IMR-90 (cell line): Measurements from ENCODE around the gene DTNA. TPM values are rescaled to one million over a fixed set of nuclear protein-coding genes. Genes with fewer than 3 reads are reported as not detected.

ENCODE experiments used
- ATAC-seq: fragments of 200-7000 bp; cut with Tn5 transposase; 2 replicates; pipeline ENCODE4 v1.9.1; 2020; ENCODE audit warnings: low read depth, mild to moderate bottlenecking, moderate library complexity
- BruUV-seq: library from RNA; stranded (reverse); fragments of 400-500 nt; replicated peaks from 2 replicates; lab custom pipeline; 2021; lab: Mats Ljungman, UMichigan
- CTCF ChIA-PET: fragments of 300-600 bp; formaldehyde crosslinking; extraction: SDS; loops from one replicate; lab custom pipeline; 2021; ENCODE audit warnings: antibody characterized with exemption; lab: Yijun Ruan, JAX
- POLR2A ChIA-PET: fragments of 300-600 bp; sonication (Branson Sonifier 250); formaldehyde crosslinking; loops from one replicate; lab custom pipeline; 2022; ENCODE audit warnings: antibody characterized with exemption; ENCODE audit not compliant: unreplicated experiment; lab: Charles Lee
- DNase-seq: peaks from one replicate; pipeline ENCODE4 v3.0.0; 2013
- H2AFZ ChIP-seq: replicated peaks from 2 replicates; pipeline ENCODE3; 2013; ENCODE audit warnings: low read length, mild to moderate bottlenecking; ENCODE audit not compliant: poor library complexity
- H2AK5ac ChIP-seq: 2 replicates; pipeline ENCODE4 v1.6.1; 2013; ENCODE audit warnings: low read depth, low read length, inconsistent platforms
- H2AK9ac ChIP-seq: replicated peaks from 2 replicates; pipeline ENCODE3; 2013; ENCODE audit warnings: mild to moderate bottlenecking, low read depth, low read length, moderate library complexity; ENCODE audit not compliant: poor library complexity
- H2BK120ac ChIP-seq: 2 replicates; pipeline ENCODE4 v1.6.1; 2013; ENCODE audit warnings: low read depth, low read length, inconsistent platforms
- H2BK15ac ChIP-seq: 3 replicates; pipeline ENCODE4 v1.6.1; 2013; ENCODE audit warnings: low read depth, low read length, inconsistent platforms
- H2BK20ac ChIP-seq: 2 replicates; pipeline ENCODE4 v1.6.1; 2013; ENCODE audit warnings: low read depth, mild to moderate bottlenecking, inconsistent platforms, low read length, moderate library complexity
- H2BK5ac ChIP-seq: 2 replicates; pipeline ENCODE4 v1.6.1; 2013; ENCODE audit warnings: mild to moderate bottlenecking, low read depth, low read length, inconsistent platforms; ENCODE audit not compliant: poor library complexity, severe bottlenecking
- H3K14ac ChIP-seq: replicated peaks from 2 replicates; pipeline ENCODE4 v1.6.1; 2013; ENCODE audit warnings: low read depth, low read length, inconsistent platforms
- H3K18ac ChIP-seq: 2 replicates; pipeline ENCODE4 v1.6.1; 2013; ENCODE audit warnings: low read depth, low read length, control low read depth
- H3K23ac ChIP-seq: 2 replicates; pipeline ENCODE4 v1.6.1; 2013; ENCODE audit warnings: low read depth, low read length, inconsistent platforms
- H3K27ac ChIP-seq: 2 replicates; pipeline ENCODE4 v1.5.1; 2013; ENCODE audit warnings: mild to moderate bottlenecking, control low read depth, low read length; ENCODE audit not compliant: insufficient read depth
- H3K27me3 ChIP-seq: 2 replicates; pipeline ENCODE4 v1.6.1; 2013; ENCODE audit warnings: low read length; ENCODE audit not compliant: control insufficient read depth, insufficient read depth
- H3K36me3 ChIP-seq: 2 replicates; pipeline ENCODE4 v1.6.1; 2013; ENCODE audit warnings: low read length, mixed read lengths; ENCODE audit not compliant: control insufficient read depth, insufficient read depth
- H3K4ac ChIP-seq: 2 replicates; pipeline ENCODE4 v1.6.1; 2013; ENCODE audit warnings: low read depth, low read length, inconsistent platforms
- H3K4me1 ChIP-seq: 2 replicates; pipeline ENCODE4 v1.6.1; 2013; ENCODE audit warnings: low read length, mixed read lengths; ENCODE audit not compliant: control insufficient read depth, insufficient read depth
- H3K4me2 ChIP-seq: 2 replicates; pipeline ENCODE4 v1.6.1; 2013; ENCODE audit warnings: low read depth, mild to moderate bottlenecking, control low read depth, low read length, moderate library complexity
- H3K4me3 ChIP-seq: 2 replicates; pipeline ENCODE4 v1.5.1; 2013; ENCODE audit warnings: low read depth, mild to moderate bottlenecking, control low read depth, low read length, moderate library complexity; ENCODE audit not compliant: insufficient read depth
- H3K56ac ChIP-seq: 2 replicates; pipeline ENCODE4 v1.6.1; 2013; ENCODE audit warnings: low read length, inconsistent platforms; ENCODE audit not compliant: insufficient read depth; ENCODE audit errors: extremely low read depth
- H3K79me1 ChIP-seq, 2 experiments: 2 replicates each; pipeline ENCODE4 v1.6.1; 2013; ENCODE audit warnings: low read length in 2 of 2, inconsistent platforms in 1 of 2, low read depth in 1 of 2
- H3K9ac ChIP-seq: 2 replicates; pipeline ENCODE4 v1.6.1; 2013; ENCODE audit warnings: low read depth, low read length, control low read depth
- H3K9me1 ChIP-seq: 2 replicates; pipeline ENCODE4 v1.6.1; 2013; ENCODE audit warnings: low read length, inconsistent platforms; ENCODE audit not compliant: insufficient read depth
- H3K9me3 ChIP-seq: 2 replicates; pipeline ENCODE4 v1.6.1; 2013; ENCODE audit warnings: low read length; ENCODE audit not compliant: control insufficient read depth, insufficient read depth
- H4K20me1 ChIP-seq: 2 replicates; pipeline ENCODE4 v1.6.1; 2013; ENCODE audit warnings: low read length, inconsistent platforms; ENCODE audit not compliant: insufficient read depth
- H4K5ac ChIP-seq: 2 replicates; pipeline ENCODE4 v1.6.1; 2013; ENCODE audit warnings: mild to moderate bottlenecking, low read depth, low read length, control low read depth
- H4K8ac ChIP-seq, 2 experiments: 2 replicates each; pipeline ENCODE4 v1.6.1; 2013; ENCODE audit warnings: low read depth in 2 of 2, low read length in 2 of 2, control low read depth in 1 of 2, inconsistent platforms in 1 of 2
- H4K91ac ChIP-seq: 2 replicates; pipeline ENCODE4 v1.6.1; 2013; ENCODE audit warnings: low read depth, low read length, inconsistent platforms; ENCODE audit not compliant: insufficient read depth
- BHLHE40 ChIP-seq: fragments of 150-350 bp; IDR thresholded peaks from 2 replicates; pipeline ENCODE4 v1.6.1; 2016; ENCODE audit warnings: mild to moderate bottlenecking, low read depth, low read length
- CHD1 ChIP-seq: IDR thresholded peaks from 2 replicates; pipeline ENCODE4 v1.6.1; 2012; ENCODE audit warnings: low read depth, low read length, improper control_type of control experiment
- CTCF ChIP-seq: conservative IDR thresholded peaks from 2 replicates; pipeline ENCODE4 v1.5.1; 2012; ENCODE audit warnings: mild to moderate bottlenecking, low read depth, low read length, improper control_type of control experiment
- ELK1 ChIP-seq: fragments of 150-350 bp; IDR thresholded peaks from 2 replicates; pipeline ENCODE4 v1.6.1; 2016; ENCODE audit warnings: low read depth, mild to moderate bottlenecking, low read length, moderate library complexity, borderline replicate concordance
- MAFK ChIP-seq: IDR thresholded peaks from 2 replicates; pipeline ENCODE4 v1.6.1; 2012; ENCODE audit warnings: low read depth, low read length, improper control_type of control experiment
- MXI1 ChIP-seq: IDR thresholded peaks from 2 replicates; pipeline ENCODE4 v1.6.1; 2012; ENCODE audit warnings: low read depth, mild to moderate bottlenecking, low read length, moderate library complexity, borderline replicate concordance
- POLR2A ChIP-seq: IDR thresholded peaks from 2 replicates; pipeline ENCODE4 v1.6.1; 2012; ENCODE audit warnings: mild to moderate bottlenecking, low read depth, low read length
- RCOR1 ChIP-seq: IDR thresholded peaks from 2 replicates; pipeline ENCODE4 v1.6.1; 2012; ENCODE audit warnings: mild to moderate bottlenecking, low read length, improper control_type of control experiment; ENCODE audit not compliant: insufficient replicate concordance
- SMC3 ChIP-seq: fragments of 150-350 bp; IDR thresholded peaks from 2 replicates; pipeline ENCODE4 v1.6.1; 2016; ENCODE audit warnings: low read depth, mild to moderate bottlenecking, antibody characterized with exemption, low read length, moderate library complexity
- USF2 ChIP-seq: fragments of 150-350 bp; IDR thresholded peaks from 2 replicates; pipeline ENCODE4 v1.6.1; 2017; ENCODE audit warnings: mild to moderate bottlenecking, antibody characterized with exemption, low read length, low read depth
- WGBS, 2 experiments: methylation state at CpG; one replicate each; pipeline versions ENCODE4 v1.1.5 to v1.1.7; 2013; ENCODE audit warnings: missing lambda C conversion rate in 2 of 2; ENCODE audit not compliant: insufficient read length in 1 of 2; ENCODE audit errors: extremely low coverage in 2 of 2; 5-methylcytosine and 5-hydroxymethylcytosine counted together
- dilution Hi-C: fragments of 300-500 bp; cut with HindIII; formaldehyde crosslinking; loops from one replicate; pipeline ENCODE4 v1.14.3; 2018; ENCODE audit warnings: low sequenced_read_pairs; ENCODE audit not compliant: unreplicated experiment
- in situ Hi-C: fragments of 300-500 bp; cut with MboI; formaldehyde crosslinking; loops from 3 replicates; pipeline ENCODE4 v1.14.3; 2019; ENCODE audit warnings: low sequenced_read_pairs, inconsistent platforms, mixed read lengths
- intact Hi-C: fragments of 100-400 bp; cut with micrococcal nuclease; formaldehyde crosslinking; loops from 2 replicates; pipeline ENCODE4 v1.10.0; 2022
- polyA plus RNA-seq, 3 experiments: library from polyadenylated mRNA; depleted of rRNA; stranded (reverse); fragments of >200 nt; gene quantifications; 2 replicates each; pipeline ENCODE4 v1.2.3, GENCODE V29; 2012; ENCODE audit warnings: low replicate concordance in 1 of 3
- total RNA-seq: library from RNA; depleted of rRNA; stranded (reverse); fragments of >200 nt; gene quantifications from 2 replicates; pipeline ENCODE4 v1.2.3, GENCODE V29; 2012

DTNA gene
- total and polyA plus RNA-seq, 2 of the 4 experiments (the other 2 are of a cell fraction) = 9.5 to 10.8 TPM

- Histone ChIP-seq H3K4me3 (no peak overlapping the region), H3K9me3 (no peaks in the 10 kb centered on the region), H2BK20ac (no peak overlapping the region), H3K9ac (no peak overlapping the region), H2BK5ac (no peak overlapping the region), H2AFZ (no peak overlapping the region), H3K14ac (no peak overlapping the region), H2BK15ac (no peak overlapping the region), H3K23ac (no peak overlapping the region), H4K8ac (no peak overlapping the region), H3K4me1 (no peaks in the 10 kb centered on the region), H2BK120ac (no peak overlapping the region), H4K20me1 (no peaks in the 10 kb centered on the region), H3K4me2 (no peak overlapping the region), H4K91ac (no peak overlapping the region), H3K27me3 (no peaks in the 10 kb centered on the region), H3K27ac (no peak overlapping the region), H3K56ac (no peak overlapping the region), H2AK5ac (no peak overlapping the region), H3K4ac (no peak overlapping the region), H3K18ac (no peak overlapping the region), H3K36me3 (no peaks in the 10 kb centered on the region), H2AK9ac (no peak overlapping the region), H3K79me1 (no peaks in the 10 kb centered on the region), H3K9me1 (no peaks in the 10 kb centered on the region), H4K5ac (no peak overlapping the region)
- BruUV-seq = no TSS peak
- POLR2A ChIA-PET = no interaction called here
- CTCF ChIA-PET = interaction anchor here (1.0 to 2.7 kb wide), 8 partner anchors 9 to 278 kb away, joined by 3 to 11 read pairs (median 5); no protein-coding TSS in a partner anchor
- intact Hi-C loops (loop anchor here (1.0 to 2.0 kb wide), 2 partner anchors 112 to 278 kb away; no protein-coding TSS in a partner anchor), dilution Hi-C loops (no loop called here), in situ Hi-C loops (loop anchor here (10.0 kb wide), 1 partner anchor 278 kb away; no protein-coding TSS in a partner anchor)
- WGBS, 2 experiments = 60% methylated on average over 1 of the region's 2 CpGs; no CpG with 5 or more reads in 1 of the 2 experiments
- ATAC-seq (no peak), DNase-seq (no peak)
- no peak for TF ChIP-seq CTCF
- TF ChIP-seq MXI1 = no peak
- no peak for TF ChIP-seq SMC3
- TF ChIP-seq ELK1 = no peak
- no peak for TF ChIP-seq POLR2A
- no peak for TF ChIP-seq USF2
- no peak for TF ChIP-seq BHLHE40
- TF ChIP-seq MAFK = no peak
- no peak for TF ChIP-seq RCOR1
- TF ChIP-seq CHD1 = no peak
Measured at GRCh38 chr18:34866310-34866709, 156.2 kb downstream of the DTNA start.
